GM18511 (cell line): ENCODE data around the gene C10orf90.

Experiments used
- ATAC-seq: cut with Tn5 transposase; IDR thresholded peaks from one replicate; pipeline ENCODE4 v1.9.1; 2021; ENCODE audit warnings: mild to moderate bottlenecking, moderate library complexity; ENCODE audit not compliant: unreplicated experiment

Gene C10orf90

GRCh38 chr10:126509182-126509581, 161.3 kb downstream of the C10orf90 start:
- no peak for ATAC-seq

DNA sequence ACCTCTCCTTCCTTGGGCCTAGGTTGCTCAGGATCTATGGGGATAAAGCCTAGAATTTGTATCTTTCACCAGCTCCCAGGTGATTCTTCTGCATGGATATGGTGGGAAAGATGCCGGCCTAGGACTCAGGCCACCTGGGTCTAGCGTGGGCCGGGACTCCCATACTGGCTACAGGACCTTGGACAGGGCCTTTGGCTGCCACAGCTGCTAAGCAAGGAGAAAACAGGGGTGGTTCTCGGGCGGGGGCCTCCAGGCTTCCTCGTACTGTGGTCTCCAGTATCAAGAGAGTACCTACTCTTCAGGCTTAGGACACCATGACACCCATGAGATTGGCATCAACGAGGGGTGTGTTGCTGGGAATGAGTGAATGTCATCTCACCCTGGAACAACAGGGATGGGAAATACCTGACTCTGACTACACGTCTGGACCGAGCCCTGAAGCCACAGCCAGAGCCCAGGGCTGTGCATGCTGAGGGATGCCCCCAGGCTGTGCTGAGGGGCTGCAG, 161.9 kb downstream of the C10orf90 start:
- ATAC-seq, result no peak

DNA sequence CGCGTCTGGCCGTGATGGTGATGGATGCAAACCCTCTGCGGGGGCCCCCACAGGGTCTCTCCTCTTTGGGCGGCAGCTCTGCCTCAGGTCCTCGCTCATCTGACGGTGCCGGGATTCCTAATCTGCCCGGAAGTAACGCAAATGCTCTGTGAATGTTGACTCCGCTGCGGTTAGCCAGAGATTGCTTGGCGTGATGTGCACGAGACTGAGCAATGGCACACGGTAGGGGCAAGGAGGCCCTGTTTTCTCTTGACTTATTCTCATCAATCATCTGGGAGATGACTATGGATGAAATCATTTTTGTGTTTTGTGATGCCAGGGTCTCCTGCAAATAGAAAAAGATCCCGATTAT, 165.8 kb downstream of the C10orf90 start:
- no peak for ATAC-seq

- no peak for ATAC-seq
Measured at GRCh38 chr10:126504063-126504760, 166.3 kb downstream of the C10orf90 start.

DNA sequence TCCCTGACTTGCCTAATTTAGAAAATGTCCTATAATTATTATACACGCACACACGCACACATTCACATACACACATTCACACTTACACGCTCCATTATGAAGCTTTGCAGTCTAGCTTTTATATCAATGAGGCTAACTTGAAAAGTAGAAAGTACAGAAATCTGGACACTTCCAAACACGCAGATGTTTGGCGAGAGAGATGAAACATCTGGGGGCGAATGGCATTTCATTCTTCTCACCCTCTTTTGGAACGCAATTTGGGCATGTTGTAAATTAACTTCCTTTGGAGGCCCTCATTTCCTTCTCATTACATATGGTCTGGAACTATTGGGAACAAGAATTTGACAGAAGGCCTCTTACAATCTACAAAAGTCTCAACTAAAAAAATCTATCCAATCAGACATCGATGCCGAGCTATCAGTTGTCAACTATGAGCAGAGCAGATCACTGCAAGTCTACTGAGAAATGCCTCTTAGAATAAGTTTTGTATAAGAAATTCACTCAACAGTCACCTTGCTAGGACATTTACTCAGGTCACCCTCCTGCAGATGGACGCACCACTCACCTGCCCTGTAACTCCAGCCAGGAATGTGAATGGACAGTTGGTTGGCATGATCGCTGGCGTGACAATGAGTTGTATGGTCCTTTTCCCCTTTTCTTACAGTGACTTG, 167.0 kb downstream of the C10orf90 start:
- no peak for ATAC-seq

DNA sequence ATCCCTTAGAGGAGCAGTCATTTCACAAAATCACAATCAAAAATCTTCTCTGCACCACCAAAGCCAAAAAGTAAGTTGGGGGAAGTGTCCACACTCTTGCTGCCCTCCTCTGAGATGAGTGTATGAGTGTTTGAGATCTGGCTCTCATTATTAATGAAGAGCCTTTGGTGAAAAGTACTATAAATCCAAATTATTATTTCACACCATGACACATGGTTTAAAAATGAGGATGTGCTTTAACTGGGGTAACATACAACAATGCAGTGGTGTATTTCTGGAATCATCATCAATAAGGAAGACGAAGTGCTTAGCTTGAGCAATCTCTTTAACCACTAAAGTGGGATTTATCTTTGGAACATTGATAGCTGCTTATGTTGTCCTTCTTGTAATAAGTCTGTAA, 168.1 kb downstream of the C10orf90 start:
- ATAC-seq, result no peak

DNA sequence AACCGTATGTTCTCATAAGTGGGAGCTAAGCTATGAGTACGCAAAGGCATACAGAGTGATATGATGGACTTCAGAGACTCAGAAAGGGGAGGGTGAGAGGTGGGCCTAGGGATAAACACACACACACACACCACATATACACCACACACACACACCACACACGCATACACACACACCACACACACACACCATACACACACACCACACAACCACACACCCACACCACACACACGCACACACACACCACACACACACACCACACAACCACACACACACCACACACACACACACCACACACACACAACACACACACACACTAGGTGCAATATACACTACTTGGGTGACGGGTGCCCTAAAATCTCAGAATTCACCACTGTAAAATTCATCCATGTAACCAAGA, 168.7 kb downstream of the C10orf90 start:
- ATAC-seq, result no peak

GRCh38 chr10:126500866-126501265, 169.6 kb downstream of the C10orf90 start:
- no peak for ATAC-seq

DNA sequence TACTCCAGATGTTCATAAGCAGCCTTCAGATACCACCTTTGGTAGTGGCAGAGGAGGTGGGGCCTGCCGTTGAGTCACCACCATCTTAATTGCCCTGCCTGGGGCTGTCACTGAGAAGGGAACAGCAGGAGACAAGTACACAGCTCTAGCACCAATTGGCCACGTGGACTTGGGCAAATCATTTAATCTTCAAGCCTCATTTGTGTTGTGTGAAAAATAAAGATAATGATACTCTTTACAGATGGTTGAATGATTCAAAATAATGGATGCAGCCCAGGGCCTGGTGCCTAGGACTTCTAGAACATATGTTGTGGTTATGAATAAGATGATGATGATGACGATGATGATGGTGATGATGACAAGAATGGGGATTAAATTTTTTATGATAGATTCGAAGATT, 170.3 kb downstream of the C10orf90 start:
- no peak for ATAC-seq

- no peak for ATAC-seq
Measured at GRCh38 chr10:126499744-126500143, 170.7 kb downstream of the C10orf90 start.

GRCh38 chr10:126497672-126498071, 172.8 kb downstream of the C10orf90 start:
- ATAC-seq, result no peak

DNA sequence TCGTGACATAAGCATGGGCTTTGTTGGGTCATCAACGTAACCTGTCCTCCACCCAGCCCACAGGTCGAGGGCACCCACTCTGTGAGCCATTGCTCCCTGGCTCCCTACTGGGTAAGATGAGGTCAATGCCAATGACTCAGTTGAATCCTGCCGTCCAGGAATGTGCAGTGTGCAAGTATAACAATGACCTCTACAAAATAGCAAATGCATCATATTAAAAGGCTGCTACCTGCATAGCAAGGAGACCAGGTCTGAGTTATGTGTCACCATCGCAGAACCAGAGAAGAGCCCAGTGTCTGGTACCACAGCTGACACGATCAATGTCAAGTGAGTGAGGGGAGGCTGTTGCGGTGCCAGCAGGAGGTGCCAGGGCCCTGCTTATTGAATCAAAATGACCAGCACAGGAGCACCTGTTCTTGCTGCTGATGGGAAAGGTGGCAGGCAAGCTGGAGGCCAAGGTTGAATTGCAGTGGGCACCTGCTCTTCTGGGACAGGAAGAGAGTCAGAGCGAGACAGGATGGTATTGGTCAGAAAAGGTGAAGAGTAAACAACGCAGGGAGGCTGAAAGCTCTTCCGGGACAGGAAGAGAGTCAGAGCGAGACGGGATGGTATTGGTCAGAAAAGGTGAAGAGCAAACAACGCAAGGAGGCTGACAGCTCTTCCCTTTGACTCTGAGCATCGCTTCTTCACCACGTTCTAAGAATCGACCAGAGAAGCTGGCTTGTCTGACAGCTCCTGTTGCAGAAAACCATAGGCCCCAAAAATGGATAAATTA, 173.5 kb downstream of the C10orf90 start:
- no peak for ATAC-seq

- no peak for ATAC-seq
Measured at GRCh38 chr10:126491476-126491875, 179.0 kb downstream of the C10orf90 start.

GRCh38 chr10:126481181-126481580, 189.3 kb downstream of the C10orf90 start:
- ATAC-seq, result no peak

- ATAC-seq, result no peak
Measured at GRCh38 chr10:126480648-126481047, 189.8 kb downstream of the C10orf90 start.

GRCh38 chr10:126479280-126479895, 191.1 kb downstream of the C10orf90 start:
- ATAC-seq, result no peak

- ATAC-seq, result no peak
Measured at GRCh38 chr10:126478546-126478945, 191.9 kb downstream of the C10orf90 start.

DNA sequence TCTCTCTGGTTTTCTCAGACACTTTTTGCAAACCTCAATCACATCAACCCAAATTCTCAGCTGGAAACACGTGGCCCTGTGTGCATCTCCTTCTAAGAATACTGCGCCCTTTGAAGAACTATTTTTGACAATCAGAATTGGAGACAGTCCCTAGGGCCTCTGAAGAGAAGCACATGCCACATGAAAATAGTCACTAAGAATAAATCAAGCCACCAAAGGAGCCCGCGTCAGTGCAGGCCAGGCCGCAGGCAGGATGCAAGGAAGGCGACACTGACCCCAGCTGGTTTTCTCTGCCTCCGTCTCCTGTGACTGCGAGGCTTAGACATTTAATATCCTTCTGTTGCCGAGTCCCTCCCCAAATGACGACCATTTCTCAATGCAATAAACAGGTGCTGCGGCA, 194.2 kb downstream of the C10orf90 start:
- ATAC-seq, result no peak

- no peak for ATAC-seq
Measured at GRCh38 chr10:126475074-126475691, 195.3 kb downstream of the C10orf90 start.

GRCh38 chr10:126474031-126474430, 196.5 kb downstream of the C10orf90 start:
- ATAC-seq, result no peak

GRCh38 chr10:126470991-126471390, 199.5 kb downstream of the C10orf90 start:
- no peak for ATAC-seq
